Keratinocyte (primary cell): ENCODE data around the gene ACTMAP. TPM values are rescaled to one million over a fixed set of nuclear protein-coding genes. Genes with fewer than 3 reads are reported as not detected.

ENCODE experiments used
- DNase-seq: peaks from one replicate; pipeline ENCODE4 v3.0.0-alpha.2; 2011; ENCODE audit warnings: low read depth, missing footprints, low spot score
- FAIRE-seq: peaks from 2 replicates; lab custom pipeline; 2011; peaks lifted over from hg19 to GRCh38; lab: Jason Lieb, UNC
- H2AFZ ChIP-seq: 2 replicates; pipeline ENCODE4 v1.6.0; 2012; ENCODE audit warnings: low read length, control low read depth, inconsistent platforms; ENCODE audit not compliant: control insufficient read depth
- H3K27ac ChIP-seq: 2 replicates; pipeline ENCODE4 v1.5.1; 2011; ENCODE audit warnings: low read length; ENCODE audit not compliant: control insufficient read depth, insufficient read depth
- H3K27me3 ChIP-seq: 3 replicates; pipeline ENCODE4 v1.6.0; 2011; ENCODE audit warnings: low read length; ENCODE audit not compliant: control insufficient read depth, insufficient read depth; ENCODE audit errors: extremely low read depth
- H3K36me3 ChIP-seq, 2 experiments: 2 replicates in 1 of 2; 3 replicates in 1 of 2; pipeline ENCODE4 v1.5.1; 2011; ENCODE audit warnings: low read length in 2 of 2, mild to moderate bottlenecking in 1 of 2; ENCODE audit not compliant: control insufficient read depth in 2 of 2, insufficient read depth in 2 of 2; ENCODE audit errors: extremely low read depth in 1 of 2
- H3K4me1 ChIP-seq: 3 replicates; pipeline ENCODE4 v1.5.1; 2011; ENCODE audit warnings: low read length; ENCODE audit not compliant: control insufficient read depth, insufficient read depth; ENCODE audit errors: extremely low read depth
- H3K4me2 ChIP-seq: 3 replicates; pipeline ENCODE4 v1.6.0; 2011; ENCODE audit warnings: low read depth, low read length; ENCODE audit not compliant: control insufficient read depth, insufficient read depth; ENCODE audit errors: extremely low read depth
- H3K4me3 ChIP-seq, 3 experiments: fragments of 200-600 bp in 1 of 3; sonication (generic) in 1 of 3; 2 replicates in 2 of 3; 3 replicates in 1 of 3; pipeline ENCODE4 v1.5.1; 2011 to 2016; ENCODE audit warnings: low read length in 3 of 3, mild to moderate bottlenecking in 3 of 3, control low read depth in 2 of 3, inconsistent platforms in 1 of 3, low read depth in 1 of 3, mixed read lengths in 1 of 3, mixed run types in 1 of 3, moderate library complexity in 1 of 3; ENCODE audit not compliant: control insufficient read depth in 2 of 3, insufficient read depth in 2 of 3; ENCODE audit errors: extremely low read depth in 1 of 3
- H3K79me2 ChIP-seq: 2 replicates; pipeline ENCODE4 v1.6.0; 2012; ENCODE audit warnings: low read length; ENCODE audit not compliant: control insufficient read depth, insufficient read depth
- H3K9ac ChIP-seq: 3 replicates; pipeline ENCODE4 v1.6.0; 2011; ENCODE audit warnings: low read length; ENCODE audit not compliant: control insufficient read depth, insufficient read depth; ENCODE audit errors: extremely low read depth
- H3K9me1 ChIP-seq: 3 replicates; pipeline ENCODE4 v1.6.0; 2011; ENCODE audit warnings: low read length; ENCODE audit not compliant: control insufficient read depth, insufficient read depth; ENCODE audit errors: extremely low read depth
- H3K9me3 ChIP-seq: 2 replicates; pipeline ENCODE4 v1.5.1; 2012; ENCODE audit warnings: low read depth, low read length; ENCODE audit not compliant: control insufficient read depth
- H4K20me1 ChIP-seq: 3 replicates; pipeline ENCODE4 v1.6.0; 2011; ENCODE audit warnings: low read length; ENCODE audit not compliant: control insufficient read depth, insufficient read depth; ENCODE audit errors: extremely low read depth
- CTCF ChIP-seq, 3 experiments: IDR thresholded peaks in 1 of 3; conservative IDR thresholded peaks in 1 of 3; optimal IDR thresholded peaks in 1 of 3; 2 replicates in 2 of 3; 3 replicates in 1 of 3; pipeline versions ENCODE3 to v1.5.1; 2011; ENCODE audit warnings: low read length in 3 of 3, mild to moderate bottlenecking in 3 of 3, moderate library complexity in 2 of 3, control low read depth in 1 of 3, inconsistent platforms in 1 of 3; ENCODE audit not compliant: insufficient read depth in 2 of 3; ENCODE audit errors: extremely low read depth in 1 of 3
- EZH2 ChIP-seq: IDR thresholded peaks from one replicate; pipeline ENCODE4 v1.6.1; 2012; ENCODE audit warnings: inconsistent platforms, mild to moderate bottlenecking, low read length, moderate library complexity
- dilution Hi-C: fragments of 300-500 bp; cut with MboI; formaldehyde crosslinking; loops from one replicate; pipeline ENCODE4 v1.7.0; 2020; ENCODE audit warnings: low sequenced_read_pairs; ENCODE audit not compliant: extremely low pct_ligation_motif_present
- polyA plus RNA-seq, 5 experiments: library from polyadenylated mRNA; depleted of rRNA in 3 of 5; stranded (reverse) in 3 of 5; stranded (forward) in 1 of 5; unstranded in 1 of 5; fragments of >200 nt; gene quantifications; 1 replicate in 1 of 5; 2 replicates in 3 of 5; 3 replicates in 1 of 5; pipeline versions ENCODE4 v1.2.1 to v1.2.3, GENCODE V29; 2011 to 2012; ENCODE audit warnings: missing spikeins in 2 of 5, low read depth in 1 of 5, low replicate concordance in 1 of 5

The ACTMAP gene
- polyA plus RNA-seq, 1 donor (not counting 4 experiments of a cell fraction or from before 2014, with no cell fraction given): 1.4 TPM

- H3K36me3 ChIP-seq: peaks cover 4 to 5% of the 10 kb centered on the region in 2 experiments
- H3K4me3 ChIP-seq: peak overlapping the region; percentile 62 to 90 (median 86)
- H3K4me2 ChIP-seq: peak overlapping the region; percentile 88
- peaks cover 47% of the 10 kb centered on the region for H3K79me2 ChIP-seq
- H3K27me3 ChIP-seq: no peaks in the 10 kb centered on the region
- H3K9ac ChIP-seq: peak overlapping the region; percentile 100
- dilution Hi-C loops: no loop called here
- peaks cover 38% of the 10 kb centered on the region for H3K4me1 ChIP-seq
- no peak overlapping the region for H2AFZ ChIP-seq
- FAIRE-seq: no peak
- H4K20me1 ChIP-seq: no peaks in the 10 kb centered on the region
- TF ChIP-seq EZH2 (no peak), CTCF (optimal IDR thresholded peaks at IDR 0.05 in 1 of 3, IDR thresholded peaks at IDR 0.05 in 1 of 3, conservative IDR thresholded peaks at IDR 0.05 in 1 of 3; ENCODE audit: extremely low read depth in 1 of 3, insufficient read depth in 2 of 3, low read length in 3 of 3) (no peak)
- no peaks in the 10 kb centered on the region for H3K9me3 ChIP-seq
- H3K27ac ChIP-seq: peak overlapping the region; percentile 100
- DNase-seq: no peak
- H3K9me1 ChIP-seq: no peaks in the 10 kb centered on the region
Observed at GRCh38 chr19:40717325-40717879, 32.9 kb downstream of the ACTMAP start.

GRCh38 chr19:40716482-40717324, 33.6 kb downstream of the ACTMAP start, which contains the start of the genes COQ8B and ITPKC:
COQ8B (minus strand) TSS chr19:40716886; CDS start chr19:40714632, 2,254 bp downstream.
ITPKC (plus strand) TSS chr19:40717112; CDS start chr19:40717136, 24 bp downstream.
- H3K4me1 ChIP-seq: peaks cover 31% of the 10 kb centered on the region
- H3K9me1 ChIP-seq: no peaks in the 10 kb centered on the region
- H3K79me2 ChIP-seq: peaks cover 42% of the 10 kb centered on the region
- H3K27ac ChIP-seq: peak within 1 kb of the TSS; percentile 100
- H2AFZ ChIP-seq: peak within 1 kb of the TSS; percentile 66
- peak; percentile 87 for DNase-seq
- TF ChIP-seq CTCF (optimal IDR thresholded peaks at IDR 0.05 in 1 of 3, IDR thresholded peaks at IDR 0.05 in 1 of 3, conservative IDR thresholded peaks at IDR 0.05 in 1 of 3; ENCODE audit: extremely low read depth in 1 of 3, insufficient read depth in 2 of 3, low read length in 3 of 3) (no peak), EZH2 (no peak)
- no peak for FAIRE-seq
- H3K9ac ChIP-seq: peak within 1 kb of the TSS; percentile 100
- H4K20me1 ChIP-seq: no peaks in the 10 kb centered on the region
- H3K4me3 ChIP-seq: peak within 1 kb of the TSS; percentile 62 to 90 (median 86)
- H3K9me3 ChIP-seq: no peaks in the 10 kb centered on the region
- peak within 1 kb of the TSS; percentile 96 for H3K4me2 ChIP-seq
- dilution Hi-C loops: no loop called here
- no peaks in the 10 kb centered on the region for H3K27me3 ChIP-seq
- H3K36me3 ChIP-seq: peaks cover 3 to 5% of the 10 kb centered on the region in 2 experiments
